VCaP (cell line): ENCODE data around the gene MAD2L2.

Experiments
- H3K27ac ChIP-seq: fragments of 450-650 bp; 2 replicates; pipeline ENCODE4 v1.5.1; 2017
- TF ChIP-seq, protein P1 (sequence below): fragments of 450-650 bp; conservative IDR thresholded peaks from 2 replicates; pipeline ENCODE4 v1.5.1; 2017; ENCODE audit warnings: mild to moderate bottlenecking, moderate library complexity

MAD2L2 gene

DNA sequence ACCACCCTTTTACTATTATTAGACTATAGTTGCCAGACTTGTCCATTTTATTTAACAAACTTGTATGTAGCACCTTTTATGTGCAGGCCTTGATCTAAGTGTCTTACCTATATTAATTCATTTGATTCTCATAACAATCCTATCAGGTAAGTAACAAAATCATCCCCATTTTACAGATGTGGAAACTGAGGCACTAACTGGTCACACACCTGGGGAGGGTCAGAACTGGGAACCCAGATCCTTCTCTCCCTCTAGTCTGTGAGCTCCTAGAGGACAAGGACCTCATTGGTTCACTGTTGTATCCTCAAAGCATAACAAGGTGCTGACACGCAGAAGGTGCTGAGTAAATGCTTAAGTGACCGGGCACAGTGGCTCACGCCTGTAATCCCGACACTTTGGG is 41.6 kb downstream of the MAD2L2 start:
- no peak overlapping the region for H3K27ac ChIP-seq
- TF ChIP-seq, protein P1, sequence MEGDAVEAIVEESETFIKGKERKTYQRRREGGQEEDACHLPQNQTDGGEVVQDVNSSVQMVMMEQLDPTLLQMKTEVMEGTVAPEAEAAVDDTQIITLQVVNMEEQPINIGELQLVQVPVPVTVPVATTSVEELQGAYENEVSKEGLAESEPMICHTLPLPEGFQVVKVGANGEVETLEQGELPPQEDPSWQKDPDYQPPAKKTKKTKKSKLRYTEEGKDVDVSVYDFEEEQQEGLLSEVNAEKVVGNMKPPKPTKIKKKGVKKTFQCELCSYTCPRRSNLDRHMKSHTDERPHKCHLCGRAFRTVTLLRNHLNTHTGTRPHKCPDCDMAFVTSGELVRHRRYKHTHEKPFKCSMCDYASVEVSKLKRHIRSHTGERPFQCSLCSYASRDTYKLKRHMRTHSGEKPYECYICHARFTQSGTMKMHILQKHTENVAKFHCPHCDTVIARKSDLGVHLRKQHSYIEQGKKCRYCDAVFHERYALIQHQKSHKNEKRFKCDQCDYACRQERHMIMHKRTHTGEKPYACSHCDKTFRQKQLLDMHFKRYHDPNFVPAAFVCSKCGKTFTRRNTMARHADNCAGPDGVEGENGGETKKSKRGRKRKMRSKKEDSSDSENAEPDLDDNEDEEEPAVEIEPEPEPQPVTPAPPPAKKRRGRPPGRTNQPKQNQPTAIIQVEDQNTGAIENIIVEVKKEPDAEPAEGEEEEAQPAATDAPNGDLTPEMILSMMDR, result no peak

DNA sequence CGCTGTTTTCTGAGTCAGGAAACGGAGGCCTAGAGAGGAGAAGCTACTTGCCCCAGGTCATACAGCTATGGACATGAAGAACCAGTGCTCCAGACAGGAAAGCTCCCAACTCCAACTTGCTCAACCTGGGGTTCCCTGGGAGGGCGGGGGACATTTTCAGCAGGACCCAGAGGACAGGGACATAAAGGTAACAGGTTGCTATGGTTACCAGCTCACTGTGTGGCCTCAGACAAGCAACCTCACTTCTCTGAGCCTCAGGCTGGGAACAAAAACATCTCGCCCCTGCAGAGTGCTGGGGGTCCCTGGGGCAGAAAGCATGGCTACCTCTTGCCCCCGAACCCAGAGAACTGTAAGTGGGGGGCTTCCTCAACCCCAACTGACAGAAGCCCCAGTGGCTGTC is 42.8 kb downstream of the MAD2L2 start:
- no peak overlapping the region for H3K27ac ChIP-seq
- TF ChIP-seq, protein P1, result no peak

DNA sequence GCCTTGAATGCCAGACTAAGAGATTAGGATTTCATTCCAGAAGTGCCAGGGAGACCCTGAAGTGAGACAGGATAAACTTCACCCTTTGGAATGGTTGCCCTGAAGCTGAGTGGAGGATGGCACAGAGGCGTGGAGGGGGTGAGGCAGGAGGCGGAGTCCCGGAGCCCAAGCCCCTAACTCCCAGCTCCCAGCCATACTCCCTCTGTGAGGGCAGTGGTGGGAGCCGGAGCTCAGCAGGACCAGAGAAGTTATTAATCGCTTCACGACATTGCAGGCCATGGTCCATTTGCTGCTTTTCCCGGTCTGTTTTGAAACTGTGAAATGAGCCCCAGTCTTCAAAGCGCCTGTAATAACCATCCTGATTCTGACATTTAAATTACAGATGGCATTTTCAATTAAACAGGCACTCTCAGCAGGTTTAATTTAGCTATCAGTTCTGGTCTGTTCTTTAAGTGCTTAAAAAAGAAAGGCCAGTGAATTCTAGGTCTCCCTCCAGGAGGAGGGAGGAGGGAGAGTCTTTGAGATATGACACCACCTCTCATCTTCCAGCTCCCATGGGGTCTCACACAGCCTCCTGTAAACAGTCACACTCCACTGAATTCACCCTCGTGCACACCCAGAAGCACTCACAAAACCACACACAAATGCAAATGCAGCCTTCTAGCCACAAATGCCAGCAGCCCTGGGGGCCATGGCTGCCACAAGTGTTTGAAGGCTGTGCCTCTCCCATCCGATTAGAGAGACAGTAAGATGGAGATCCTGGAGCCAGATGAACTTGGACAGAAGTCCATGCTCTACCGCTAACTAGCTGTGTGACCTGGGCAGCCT is 46.4 kb downstream of the MAD2L2 start:
- TF ChIP-seq, protein P1, result no peak
- no peak overlapping the region for H3K27ac ChIP-seq

DNA sequence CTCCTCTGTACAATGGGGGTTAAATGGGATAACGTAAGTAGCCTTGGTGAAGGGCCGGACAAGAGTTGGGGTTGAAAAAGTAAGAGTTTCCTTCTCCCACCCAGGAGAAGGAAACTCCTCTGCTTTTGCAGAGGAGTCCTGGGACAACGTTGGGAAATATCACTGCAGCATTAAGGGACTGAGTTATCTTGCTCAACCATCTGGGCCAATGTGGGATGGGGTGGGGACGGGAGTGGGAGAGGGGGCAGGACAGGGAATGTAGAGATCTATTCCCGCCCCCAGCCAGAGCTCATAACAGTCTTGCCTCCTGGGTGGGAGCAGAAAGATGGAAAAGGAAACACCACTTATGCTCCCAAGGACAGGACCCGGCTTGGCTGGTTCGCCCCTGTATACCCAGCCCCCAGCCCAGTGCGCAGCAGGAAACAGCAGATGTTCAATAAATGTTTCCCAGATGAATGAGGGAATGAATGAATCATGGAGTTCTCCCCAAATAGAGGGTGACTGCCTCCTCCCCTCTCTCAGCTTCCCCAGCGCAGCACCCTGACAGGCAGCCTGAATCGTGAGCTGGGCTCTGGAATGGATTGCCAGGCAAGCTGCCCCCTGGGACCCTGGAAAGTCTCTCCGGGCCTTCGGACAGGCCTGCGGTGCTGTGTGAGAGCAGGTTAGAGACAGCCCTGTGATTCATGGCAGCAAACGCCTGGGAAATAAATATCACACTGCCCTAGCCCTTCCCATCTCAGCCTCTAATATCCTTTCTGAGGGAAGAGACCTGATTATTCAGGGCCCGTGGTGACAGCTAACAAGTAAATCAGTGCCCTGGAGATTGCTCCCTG is 51.5 kb downstream of the MAD2L2 start:
- TF ChIP-seq, protein P1, result no peak
- no peak overlapping the region for H3K27ac ChIP-seq

DNA sequence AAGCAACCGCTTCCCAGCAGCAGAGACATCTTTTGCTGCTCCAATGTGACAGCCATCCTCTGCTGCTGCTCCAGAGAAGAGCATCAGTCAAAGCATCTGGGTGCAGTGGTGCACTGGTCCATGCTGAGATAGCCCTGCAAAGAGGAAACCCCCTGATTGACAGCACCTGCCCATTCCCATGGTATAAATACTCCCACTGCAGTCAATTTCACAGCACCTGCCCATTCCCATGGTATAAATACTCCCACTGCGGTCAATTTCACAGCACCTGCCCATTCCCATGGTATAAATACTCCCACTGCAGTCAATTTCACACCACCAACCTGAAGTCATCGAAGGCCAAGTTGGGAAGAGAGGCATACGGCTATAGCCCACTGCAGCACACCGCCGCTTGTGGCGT is 52.2 kb downstream of the MAD2L2 start:
- TF ChIP-seq, protein P1, result no peak
- no peak overlapping the region for H3K27ac ChIP-seq

DNA sequence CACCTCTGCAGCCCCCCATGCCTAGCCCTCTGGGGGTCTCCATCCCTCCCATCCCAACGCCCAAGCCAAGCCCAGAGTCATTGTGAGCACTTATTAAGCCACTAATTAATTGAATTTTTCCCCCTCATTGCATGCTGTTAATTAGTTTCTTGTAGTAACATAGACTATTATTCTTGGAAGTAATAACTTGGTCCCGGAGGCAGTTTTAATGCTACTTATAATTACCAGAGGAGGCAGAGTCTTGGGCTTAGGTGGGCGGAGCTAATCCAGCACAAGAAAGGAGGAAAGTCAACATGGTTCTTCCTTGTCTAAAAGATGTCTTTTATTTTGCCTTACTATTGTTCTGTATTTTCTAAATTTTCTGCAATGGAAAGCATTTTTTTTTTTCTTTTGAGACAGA is 54.4 kb downstream of the MAD2L2 start:
- no peak overlapping the region for H3K27ac ChIP-seq
- TF ChIP-seq, protein P1, result no peak
